GM12872 (cell line): ENCODE data around the gene FOXJ1.

Experiments used
- CTCF ChIP-seq: IDR thresholded peaks from 3 replicates; pipeline ENCODE4 v1.5.1; 2011; ENCODE audit warnings: low read depth, mild to moderate bottlenecking, low read length, moderate library complexity; ENCODE audit not compliant: insufficient read depth

The FOXJ1 gene

DNA sequence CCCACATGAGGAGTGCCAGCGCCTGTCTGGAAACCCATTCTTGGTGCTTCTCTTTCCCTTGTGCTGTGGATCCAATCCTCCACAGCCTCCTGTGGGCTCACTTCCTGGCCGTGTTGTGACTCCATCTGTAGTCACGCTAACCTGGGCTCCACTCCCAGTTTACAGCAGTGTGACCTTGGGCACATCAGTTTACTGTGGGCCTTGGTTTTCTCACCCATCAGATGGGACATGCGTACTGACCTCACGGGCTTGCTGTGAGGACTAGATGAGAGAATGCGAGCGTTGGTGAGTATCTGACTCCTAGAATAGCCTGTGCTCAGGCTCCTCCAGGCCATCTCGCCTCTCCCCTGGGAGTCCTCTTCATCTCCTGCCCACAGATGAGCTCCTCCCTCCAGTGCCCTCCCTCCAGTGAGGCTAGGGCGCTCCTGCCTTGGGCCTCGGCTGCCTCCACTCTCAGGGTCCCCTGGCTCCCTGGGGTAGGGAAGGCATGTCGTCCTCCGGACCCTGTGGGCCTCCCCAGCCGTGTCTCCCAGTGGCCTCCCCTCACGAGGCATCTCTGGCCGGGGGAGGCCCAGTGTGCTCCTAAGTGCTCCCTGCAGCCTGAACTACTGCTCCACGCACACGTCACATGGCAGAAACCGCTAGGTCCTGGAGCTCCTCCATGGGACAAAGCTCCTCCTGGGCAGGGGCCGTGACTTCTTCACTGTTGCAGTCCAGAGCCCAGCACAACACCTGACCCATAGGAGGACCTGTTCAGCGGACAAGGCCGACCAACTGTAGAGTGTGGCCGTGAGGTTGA lies 5.2 kb upstream of the FOXJ1 start:
- no peak for TF ChIP-seq CTCF

- TF ChIP-seq CTCF = no peak
Measured at GRCh38 chr17:76145231-76146052, 4.4 kb upstream of the FOXJ1 start.

GRCh38 chr17:76142585-76143041 lies 1.6 kb upstream of the FOXJ1 start:
- no peak for TF ChIP-seq CTCF

DNA sequence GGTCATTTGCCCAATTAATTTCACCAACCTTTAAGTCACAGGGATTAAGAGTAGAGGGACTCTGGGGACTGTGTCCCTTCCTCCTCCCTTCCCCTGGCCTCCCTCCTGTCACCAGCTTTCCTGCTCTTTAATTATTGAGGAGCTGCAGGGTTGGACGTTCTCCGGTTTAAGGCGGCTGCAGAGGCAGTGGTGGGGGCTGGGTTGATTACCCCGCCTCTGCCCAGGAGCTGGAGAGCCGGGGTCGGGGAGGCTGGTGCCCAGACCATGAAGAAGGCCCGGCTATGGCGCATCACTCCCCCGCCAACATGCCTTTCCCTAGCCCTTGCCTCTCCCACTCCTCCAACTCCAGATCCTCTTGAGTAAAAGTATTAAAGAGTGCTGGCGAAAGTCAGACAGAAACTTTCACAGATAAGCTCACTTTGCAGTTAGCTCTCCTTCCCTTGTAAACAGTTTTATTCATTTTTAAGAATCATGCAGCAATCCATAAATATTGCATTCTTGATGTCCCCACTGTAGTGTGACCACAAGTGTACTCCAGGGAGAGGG lies 1.1 kb upstream of the FOXJ1 start:
- no peak for TF ChIP-seq CTCF

DNA sequence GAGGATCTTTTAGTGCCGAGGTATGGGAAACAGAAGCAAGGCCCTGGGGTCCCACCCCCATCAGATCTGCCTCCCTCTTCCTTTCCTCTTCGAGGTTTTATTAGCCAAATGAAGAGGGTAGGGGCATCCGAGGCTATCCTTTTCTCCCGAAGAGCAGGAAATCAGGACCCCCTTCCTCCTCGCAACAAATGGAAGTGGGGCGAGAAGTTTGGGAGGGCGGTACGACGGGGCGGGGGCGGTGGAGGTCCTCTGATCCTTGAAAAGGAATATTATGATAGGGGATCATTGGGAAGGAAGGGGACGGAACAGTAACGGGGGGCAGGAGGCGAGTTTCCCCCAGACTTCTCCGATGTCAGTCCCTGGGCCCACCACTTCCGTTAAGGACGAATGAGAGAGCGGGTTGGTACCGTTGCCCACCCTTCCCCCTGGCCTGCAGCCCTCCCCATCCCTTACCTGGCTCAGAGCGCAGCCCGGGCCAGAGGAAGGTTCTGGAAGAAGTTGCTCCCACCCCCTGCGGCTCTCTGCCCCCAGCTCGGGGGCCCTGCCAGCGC lies 309 bp downstream of the FOXJ1 start:
- no peak for TF ChIP-seq CTCF

- TF ChIP-seq CTCF = no peak
Measured at GRCh38 chr17:76139801-76140660, 1.0 kb downstream of the FOXJ1 start.
